ENCODE results near the gene KIT.
A peak's percentile ranks its signal among the peaks of the same experiment; 100 is the strongest.

KIT gene

GRCh38 chr4:54661169-54661568 lies 3.4 kb downstream of the KIT start:
- no peak for DNase-seq

GRCh38 chr4:54661686-54662085 lies 3.9 kb downstream of the KIT start:
- no peak for DNase-seq

GRCh38 chr4:54662123-54662522 lies 4.4 kb downstream of the KIT start:
- no peak for DNase-seq

GRCh38 chr4:54662901-54663585 lies 5.3 kb downstream of the KIT start:
- no peak for DNase-seq

DNA sequence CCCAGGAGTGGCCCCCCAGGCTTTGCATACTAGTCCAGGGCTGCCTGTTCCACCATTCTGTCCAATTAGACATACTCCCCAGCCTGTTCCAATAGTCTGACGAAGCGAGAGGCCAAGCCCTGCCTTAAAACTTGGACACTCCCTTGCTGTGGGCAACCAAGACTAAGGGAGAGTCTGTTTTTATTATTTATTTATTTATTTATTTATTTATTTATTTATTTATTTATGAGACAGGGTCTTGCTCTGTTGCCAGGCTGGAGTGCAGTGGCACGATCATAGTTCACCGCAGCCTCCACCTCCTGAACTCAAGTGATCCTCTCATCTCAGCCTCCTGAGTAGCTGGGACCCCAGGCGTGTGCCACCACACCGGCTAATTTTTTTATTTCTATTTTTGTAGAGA lies 6.6 kb downstream of the KIT start:
- no peak for DNase-seq

DNA sequence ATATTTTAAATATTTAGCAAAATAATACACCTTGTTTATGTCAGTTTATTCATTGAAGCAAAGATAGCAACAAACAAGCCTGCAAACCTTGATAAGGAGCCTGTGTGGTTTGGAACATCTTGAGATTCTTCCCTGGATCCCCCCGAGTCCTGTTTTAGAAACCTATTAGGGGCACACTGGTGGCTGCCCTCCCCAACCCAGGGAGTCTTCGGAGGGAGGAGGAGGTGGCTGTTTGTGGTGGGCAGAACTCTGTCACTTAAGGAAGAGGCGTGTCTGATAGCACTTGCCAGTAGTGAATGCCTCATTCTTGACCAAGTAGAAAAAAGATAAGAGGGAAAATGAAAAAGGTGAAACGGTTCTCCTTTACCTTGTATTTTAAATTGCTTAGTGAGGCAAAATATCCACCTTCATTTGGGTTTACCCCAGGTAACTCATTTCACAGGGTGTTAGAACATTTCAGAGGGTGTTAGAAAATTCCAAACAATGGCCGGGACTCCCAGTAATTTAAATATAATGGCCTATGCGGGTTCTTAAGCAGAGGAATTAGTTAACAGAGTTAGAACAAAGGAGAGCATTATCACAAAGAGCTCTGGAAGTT lies 10.4 kb downstream of the KIT start:
- DNase-seq = no peak

- no peak for DNase-seq
These were observed 12.1 kb downstream of the KIT start for GRCh38 chr4:54669831-54670230.

- no peak for DNase-seq
These were observed 18.1 kb downstream of the KIT start for GRCh38 chr4:54675721-54676461.

- no peak for DNase-seq
These were observed 18.9 kb downstream of the KIT start for GRCh38 chr4:54676658-54677057.

GRCh38 chr4:54677416-54677815 lies 19.7 kb downstream of the KIT start:
- DNase-seq = no peak

GRCh38 chr4:54677853-54678650 lies 20.3 kb downstream of the KIT start:
- DNase-seq = no peak

DNA sequence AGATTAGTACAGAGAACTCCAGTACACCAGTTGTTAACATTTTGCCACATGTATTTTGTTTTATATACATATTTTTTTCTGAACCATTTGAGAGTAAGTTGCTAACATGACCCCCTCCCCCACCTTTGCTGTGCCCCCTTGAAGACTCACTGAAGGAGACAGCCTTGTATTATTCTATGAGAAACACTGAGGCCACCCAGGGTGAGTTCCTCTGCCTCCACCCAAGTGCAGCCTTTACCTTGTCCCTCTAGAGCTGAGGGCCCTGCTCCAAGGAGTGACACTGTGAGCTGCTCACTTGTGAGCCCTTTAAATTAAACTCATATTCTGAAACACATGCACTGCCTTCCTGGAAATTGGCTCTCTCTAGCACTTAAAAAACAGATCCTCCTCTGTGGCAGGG lies 21.1 kb downstream of the KIT start:
- no peak for DNase-seq

DNA sequence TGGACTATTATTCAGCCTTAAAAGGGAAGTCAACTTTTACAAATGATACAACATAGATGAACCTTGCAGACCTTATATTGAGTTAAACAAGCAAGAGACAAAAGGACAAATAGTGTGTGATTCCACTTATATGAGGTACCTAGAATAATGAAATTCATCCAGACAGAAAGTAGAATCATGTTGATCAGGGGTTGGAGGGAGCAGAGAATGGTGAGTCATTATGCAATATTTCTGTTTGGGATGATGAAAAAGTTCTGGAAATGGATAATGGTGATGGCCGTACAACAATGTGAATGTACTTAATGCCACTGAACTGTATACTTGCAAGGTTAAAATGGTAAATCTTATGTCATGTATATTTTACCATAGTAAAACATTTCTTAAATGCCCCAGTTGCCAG lies 22.1 kb downstream of the KIT start:
- no peak for DNase-seq

DNA sequence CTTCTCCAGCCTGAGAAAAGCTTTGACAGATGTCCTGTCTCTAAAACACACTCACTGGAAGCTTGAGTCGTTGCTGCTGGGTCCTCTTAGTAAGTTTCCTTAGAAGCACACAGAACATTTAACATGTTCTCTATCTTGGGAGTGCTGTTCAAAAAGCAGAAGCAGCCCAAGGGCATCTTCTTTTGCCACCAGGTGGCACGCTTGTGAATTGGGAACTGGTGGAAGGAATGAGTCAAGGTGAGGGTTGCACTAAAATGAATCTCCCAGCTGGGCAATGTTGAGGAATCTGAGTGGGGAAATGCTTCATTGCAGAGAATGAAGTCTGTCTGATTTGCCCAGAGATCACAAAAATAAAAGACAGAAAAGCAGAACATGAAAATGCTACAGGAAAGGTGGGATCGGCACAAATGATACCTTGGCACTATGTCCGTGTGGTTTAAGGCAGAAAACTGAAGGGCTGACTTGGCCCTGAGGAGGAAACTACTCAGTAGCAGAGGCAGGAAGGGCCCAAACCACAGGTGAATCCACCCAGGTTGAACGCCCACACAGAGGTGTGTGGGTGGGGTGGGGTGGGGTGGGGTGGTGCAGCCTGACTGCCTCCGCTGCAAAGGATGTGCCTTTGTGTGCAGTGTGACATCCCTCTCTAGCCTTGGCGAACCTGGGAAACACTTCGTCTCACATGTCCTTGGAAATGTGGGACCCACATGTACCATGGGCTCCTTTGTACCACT lies 26.0 kb downstream of the KIT start:
- peak; percentile 71 for DNase-seq

DNA sequence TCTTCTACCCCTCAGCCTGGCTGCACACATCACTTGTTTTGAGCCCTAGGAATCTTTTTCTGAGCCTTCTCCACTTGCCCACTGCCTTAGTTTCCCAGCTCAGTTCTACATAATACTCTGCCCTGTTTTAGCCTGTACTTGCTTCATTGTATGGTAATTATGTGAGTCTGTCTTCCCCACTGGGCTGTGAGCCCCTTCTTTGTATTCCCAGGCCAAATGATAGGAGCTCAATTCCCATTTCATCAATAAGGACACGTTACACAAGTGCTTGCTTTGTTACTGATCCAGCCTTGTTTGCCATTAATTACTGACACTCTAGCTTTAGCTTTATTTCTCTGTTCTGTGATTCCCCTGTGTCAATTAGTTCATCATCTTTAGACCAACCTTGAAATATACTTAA lies 28.1 kb downstream of the KIT start:
- DNase-seq = no peak

DNA sequence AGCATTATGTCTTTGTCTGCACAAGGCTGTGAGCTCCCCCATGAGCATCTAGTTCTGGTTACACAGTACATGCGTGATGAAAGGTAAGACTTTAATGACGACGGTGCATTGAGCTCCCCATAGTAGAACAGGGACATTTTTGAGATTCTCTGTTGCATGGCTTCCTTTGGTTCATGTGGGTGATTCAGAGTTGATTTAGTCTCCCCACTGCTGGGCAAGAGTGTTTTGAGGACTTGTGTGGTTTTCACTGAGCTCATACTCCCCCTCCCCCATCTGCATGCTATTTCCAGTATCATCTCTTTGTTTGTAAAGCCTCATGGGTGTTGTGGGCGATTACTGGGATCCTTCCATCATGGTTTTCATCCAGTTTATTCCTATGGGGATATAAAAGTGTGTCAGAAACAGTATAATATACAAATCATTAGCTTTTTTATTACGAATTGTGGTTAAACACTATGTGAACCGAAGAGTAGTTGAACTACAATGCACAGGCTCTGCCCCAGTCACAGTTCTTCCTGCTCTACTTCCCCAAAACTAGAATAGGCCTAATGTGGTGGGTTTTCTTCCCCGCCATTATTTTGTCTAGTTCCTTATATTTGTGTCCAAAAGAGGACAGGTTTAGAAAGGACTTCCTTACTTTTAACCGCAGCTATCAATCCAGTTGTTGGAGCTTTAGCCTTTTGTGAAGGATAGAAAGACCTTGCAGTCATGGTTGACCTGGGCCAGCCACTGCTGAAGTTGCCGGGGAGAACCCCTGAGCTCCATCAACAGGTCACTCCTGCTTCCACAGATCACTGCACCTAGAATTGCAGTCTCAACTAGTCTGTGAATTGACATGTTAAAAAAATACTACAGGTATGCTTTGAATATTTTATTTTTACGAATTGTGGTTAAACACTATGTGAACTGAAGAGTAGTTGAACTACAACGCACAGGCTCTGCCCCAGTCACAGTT lies 30.4 kb downstream of the KIT start:
- DNase-seq = no peak

- no peak for DNase-seq
These were observed 37.6 kb downstream of the KIT start for GRCh38 chr4:54695337-54695736.

DNA sequence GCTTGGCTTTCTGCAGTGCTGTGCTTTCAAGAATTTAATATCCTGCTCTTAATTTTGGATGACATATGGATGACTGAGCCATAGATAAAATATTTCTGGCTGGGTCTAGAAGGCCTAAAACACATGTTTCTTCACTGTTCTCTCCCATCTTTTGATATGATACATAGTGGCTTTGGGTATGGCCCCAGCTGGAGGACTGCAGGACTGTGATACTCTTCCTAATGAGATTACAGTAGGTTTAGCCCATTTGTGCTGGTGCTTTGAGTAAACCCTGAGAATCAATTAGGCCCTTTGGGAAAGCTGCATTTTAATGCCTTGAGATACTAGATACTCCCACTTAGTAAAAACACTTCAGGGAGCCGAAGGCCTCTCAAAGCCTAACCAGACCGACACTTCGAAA lies 38.0 kb downstream of the KIT start:
- DNase-seq = no peak

- no peak for DNase-seq
These were observed 38.9 kb downstream of the KIT start for GRCh38 chr4:54696649-54697048.

DNA sequence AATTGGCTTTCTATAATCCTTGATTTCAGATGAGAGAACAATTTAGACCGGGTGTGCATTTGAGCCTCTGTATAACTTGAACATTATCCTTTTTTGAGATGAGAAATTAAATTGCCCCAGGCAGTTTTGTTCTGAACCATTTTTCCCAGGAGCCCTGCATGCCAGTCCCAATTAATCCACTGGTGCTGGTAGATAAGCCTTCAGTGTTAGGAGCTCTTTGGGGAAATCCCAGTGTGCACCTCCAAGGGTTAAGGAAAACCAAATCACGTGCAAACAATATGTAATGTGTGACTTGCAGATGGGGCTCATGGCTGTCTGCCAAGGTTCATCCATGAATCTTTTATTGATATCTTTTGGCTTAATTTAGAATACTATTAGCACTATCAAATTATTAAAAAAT lies 43.2 kb downstream of the KIT start:
- DNase-seq = no peak

DNA sequence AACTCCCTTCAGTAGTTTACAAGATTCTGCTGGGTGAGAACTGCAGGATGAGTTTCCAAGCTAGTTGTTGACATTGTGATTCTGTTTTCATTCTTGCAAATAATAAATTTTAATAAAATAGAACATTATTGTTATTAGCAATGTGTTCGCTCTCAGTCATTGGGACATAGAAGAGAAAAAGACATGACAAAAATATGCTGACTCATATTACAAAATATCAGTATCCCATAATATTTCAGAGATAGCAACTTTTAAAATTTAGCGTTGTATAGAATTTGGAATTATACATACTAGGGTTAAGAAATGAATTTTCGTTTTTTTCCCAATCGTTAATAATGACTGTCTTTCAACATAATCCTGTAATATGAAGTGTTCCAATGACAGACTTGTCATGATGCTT lies 45.4 kb downstream of the KIT start:
- DNase-seq = no peak

DNA sequence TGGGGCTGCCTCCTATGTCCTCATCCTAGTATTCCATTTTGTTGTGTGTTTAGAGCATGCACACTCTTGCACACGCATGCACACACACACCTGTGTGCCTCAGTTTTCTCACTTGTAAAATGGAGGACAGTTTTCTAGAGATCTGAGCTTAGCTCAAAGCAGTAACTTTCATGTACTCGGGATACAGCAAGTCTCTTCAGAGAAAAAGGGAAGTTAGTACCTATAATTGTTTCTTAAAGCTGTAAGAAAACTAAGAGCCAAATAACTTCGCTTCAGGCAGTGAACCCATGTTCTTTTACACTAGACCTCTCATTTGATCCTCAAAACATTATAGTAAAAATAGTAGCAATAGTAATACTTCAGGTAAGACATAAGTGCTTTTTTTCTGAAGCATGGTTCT lies 49.6 kb downstream of the KIT start:
- DNase-seq = no peak

Data from activated effector memory CD4-positive, alpha-beta T cell treated with anti-CD3 and anti-CD28 coated beads, Interleukin-2, amount 50 U/mL, for 16 hours (primary cell).